SU-DHL-6 (cell line): ENCODE data around the gene ADPRM.

ENCODE experiments used
- CTCF ChIP-seq: fragments of 200-600 bp; sonication (generic); IDR thresholded peaks from one replicate; pipeline ENCODE4 v1.5.1; 2017; ENCODE audit warnings: antibody characterized with exemption, mild to moderate bottlenecking, low read length, moderate library complexity; ENCODE audit not compliant: insufficient read depth, poor library complexity, severe bottlenecking
- EZH2phosphoT487 ChIP-seq: fragments of 200-600 bp; sonication (generic), shearing (Covaris generic); conservative IDR thresholded peaks from 2 replicates; pipeline ENCODE4 v1.6.1; 2018; ENCODE audit warnings: mild to moderate bottlenecking, antibody characterized with exemption, low read length, moderate library complexity, mixed read lengths

GRCh38 chr17:10648381-10648780 lies 49.0 kb upstream of the ADPRM start:
- TF ChIP-seq CTCF, result no peak
- no peak for TF ChIP-seq EZH2phosphoT487
